H1 (cell line): ENCODE data around the gene RNASE11. TPM values are rescaled to one million over a fixed set of nuclear protein-coding genes. Genes with fewer than 3 reads are reported as not detected.

Experiments used
- CTCF ChIA-PET: fragments of 300-600 bp; sonication (Branson Sonifier 250); formaldehyde crosslinking; loops from one replicate; lab custom pipeline; 2021; ENCODE audit not compliant: partially characterized antibody; lab: Charles Lee
- POLR2A ChIA-PET: fragments of 300-600 bp; sonication (Branson Sonifier 250); formaldehyde crosslinking; loops from one replicate; lab custom pipeline; 2021; ENCODE audit warnings: inconsistent platforms; ENCODE audit not compliant: partially characterized antibody; lab: Charles Lee
- DNase-seq, 2 experiments: peaks; one replicate each; pipeline versions ENCODE4 v3.0.0 to v3.0.0-alpha.2; 2010 to 2022; ENCODE audit warnings: low spot score in 2 of 2, low read depth in 1 of 2, mixed read lengths in 1 of 2
- FAIRE-seq: peaks from 2 replicates; lab custom pipeline; 2011; peaks lifted over from hg19 to GRCh38; lab: Jason Lieb, UNC
- H2AFZ ChIP-seq: 2 replicates; pipeline ENCODE4 v1.8.1; 2012; ENCODE audit warnings: low read length, inconsistent platforms
- H2AK5ac ChIP-seq: 2 replicates; pipeline ENCODE4 v1.6.1; 2013; ENCODE audit warnings: low read depth, low read length
- H2BK120ac ChIP-seq: replicated peaks from 2 replicates; pipeline ENCODE3; 2013; ENCODE audit warnings: low read depth, low read length, inconsistent platforms
- H2BK12ac ChIP-seq: 2 replicates; pipeline ENCODE4 v1.6.1; 2013; ENCODE audit warnings: low read depth, low read length
- H2BK15ac ChIP-seq: 2 replicates; pipeline ENCODE4 v1.6.1; 2013; ENCODE audit warnings: low read length
- H2BK20ac ChIP-seq: 2 replicates; pipeline ENCODE4 v1.6.1; 2013; ENCODE audit warnings: low read length
- H2BK5ac ChIP-seq: 2 replicates; pipeline ENCODE4 v1.6.1; 2013; ENCODE audit warnings: low read depth, low read length
- H3K14ac ChIP-seq: 2 replicates; pipeline ENCODE4 v1.6.1; 2013; ENCODE audit warnings: inconsistent platforms; ENCODE audit not compliant: insufficient read length
- H3K18ac ChIP-seq: 2 replicates; pipeline ENCODE4 v1.6.1; 2013; ENCODE audit warnings: low read length; ENCODE audit errors: extremely low read depth
- H3K23ac ChIP-seq: 2 replicates; pipeline ENCODE4 v1.6.1; 2013; ENCODE audit warnings: inconsistent platforms; ENCODE audit not compliant: insufficient read length
- H3K23me2 ChIP-seq: 2 replicates; pipeline ENCODE4 v1.6.1; 2013; ENCODE audit warnings: low read depth, low read length
- H3K27ac ChIP-seq: 2 replicates; pipeline ENCODE4 v1.6.1; 2011; ENCODE audit warnings: low read depth, low read length, inconsistent platforms
- H3K27me3 ChIP-seq, 4 experiments: replicated peaks in 1 of 4; 1 replicate in 1 of 4; 2 replicates in 3 of 4; pipeline versions ENCODE4 v1.6.1 to v1.8.1; 2011 to 2013; ENCODE audit warnings: low read length in 3 of 4, mild to moderate bottlenecking in 3 of 4, inconsistent platforms in 2 of 4, mixed read lengths in 2 of 4, moderate library complexity in 1 of 4; ENCODE audit not compliant: control insufficient read depth in 3 of 4, insufficient read depth in 3 of 4; ENCODE audit errors: extremely low read depth in 1 of 4
- H3K36me3 ChIP-seq, 4 experiments: 2 replicates each; pipeline versions ENCODE4 v1.6.1 to v1.8.1; 2011 to 2013; ENCODE audit warnings: mild to moderate bottlenecking in 4 of 4, low read length in 3 of 4, moderate library complexity in 2 of 4, control low read depth in 1 of 4, inconsistent platforms in 1 of 4; ENCODE audit not compliant: insufficient read depth in 4 of 4, control insufficient read depth in 2 of 4
- H3K4ac ChIP-seq: replicated peaks from 2 replicates; pipeline ENCODE3; 2013; ENCODE audit warnings: low read length, low read depth, mixed read lengths, inconsistent platforms; ENCODE audit not compliant: insufficient read length
- H3K4me1 ChIP-seq, 4 experiments: replicated peaks in 1 of 4; 1 replicate in 1 of 4; 2 replicates in 3 of 4; pipeline versions ENCODE4 v1.6.1 to v1.8.1; 2011 to 2013; ENCODE audit warnings: low read length in 3 of 4, inconsistent platforms in 2 of 4, mixed read lengths in 1 of 4; ENCODE audit not compliant: insufficient read depth in 4 of 4, control insufficient read depth in 3 of 4
- H3K4me2 ChIP-seq, 2 experiments: 2 replicates each; pipeline versions ENCODE4 v1.6.1 to v1.8.1; 2011 to 2013; ENCODE audit warnings: low read depth in 2 of 2, low read length in 2 of 2, control low read depth in 1 of 2, inconsistent platforms in 1 of 2, mild to moderate bottlenecking in 1 of 2; ENCODE audit not compliant: insufficient read depth in 1 of 2
- H3K4me3 ChIP-seq, 4 experiments: fragments of 200-600, 300-600 bp in 1 of 4; sonication (generic), shearing (Covaris generic), sonication (Bioruptor Twin) in 1 of 4; 2 replicates each; pipeline versions ENCODE4 v1.5.1 to v1.8.1; 2011 to 2016; ENCODE audit warnings: low read length in 4 of 4, low read depth in 3 of 4, control low read depth in 2 of 4, inconsistent platforms in 2 of 4, mild to moderate bottlenecking in 2 of 4, mixed read lengths in 1 of 4, moderate library complexity in 1 of 4; ENCODE audit not compliant: insufficient read depth in 2 of 4; ENCODE audit errors: extremely low read depth in 1 of 4
- H3K56ac ChIP-seq: replicated peaks from 2 replicates; pipeline ENCODE3; 2013; ENCODE audit warnings: low read depth, mild to moderate bottlenecking, mixed read lengths, low read length, inconsistent platforms; ENCODE audit not compliant: insufficient read length
- H3K79me1 ChIP-seq: 2 replicates; pipeline ENCODE4 v1.6.1; 2013; ENCODE audit warnings: low read depth, low read length, control low read depth
- H3K79me2 ChIP-seq, 2 experiments: 2 replicates each; pipeline versions ENCODE4 v1.6.1 to v1.8.1; 2012 to 2013; ENCODE audit warnings: low read length in 2 of 2, mild to moderate bottlenecking in 2 of 2, inconsistent platforms in 1 of 2; ENCODE audit not compliant: insufficient read depth in 2 of 2, control insufficient read depth in 1 of 2
- H3K9ac ChIP-seq, 4 experiments: replicated peaks in 1 of 4; 1 replicate in 1 of 4; 2 replicates in 3 of 4; pipeline versions ENCODE4 v1.6.1 to v1.8.1; 2011 to 2013; ENCODE audit warnings: low read depth in 3 of 4, low read length in 3 of 4, control low read depth in 2 of 4, mild to moderate bottlenecking in 2 of 4, moderate library complexity in 2 of 4, inconsistent platforms in 1 of 4; ENCODE audit errors: extremely low read depth in 1 of 4
- H3K9me3 ChIP-seq, 2 experiments: 2 replicates each; pipeline versions ENCODE4 v1.6.1 to v1.8.1; 2012 to 2013; ENCODE audit warnings: mild to moderate bottlenecking in 2 of 2, moderate library complexity in 2 of 2, control low read depth in 1 of 2, inconsistent platforms in 1 of 2, low read depth in 1 of 2, low read length in 1 of 2, mixed read lengths in 1 of 2; ENCODE audit not compliant: insufficient read depth in 2 of 2
- H4K20me1 ChIP-seq, 2 experiments: replicated peaks in 1 of 2; 2 replicates each; pipeline versions ENCODE3 to v1.8.1; 2011 to 2013; ENCODE audit warnings: inconsistent platforms in 2 of 2, low read length in 2 of 2, mild to moderate bottlenecking in 1 of 2; ENCODE audit not compliant: insufficient read depth in 2 of 2, control insufficient read depth in 1 of 2
- H4K5ac ChIP-seq: 2 replicates; pipeline ENCODE4 v1.6.1; 2013; ENCODE audit warnings: low read length, low read depth, mixed read lengths, inconsistent platforms; ENCODE audit not compliant: insufficient read length
- H4K8ac ChIP-seq: 2 replicates; pipeline ENCODE4 v1.8.0; 2013; ENCODE audit warnings: mild to moderate bottlenecking, moderate library complexity, low read length, inconsistent platforms; ENCODE audit not compliant: insufficient read depth; ENCODE audit errors: extremely low read depth
- H4K91ac ChIP-seq: replicated peaks from 2 replicates; pipeline ENCODE3; 2013; ENCODE audit warnings: low read length, mixed read lengths, inconsistent platforms; ENCODE audit not compliant: insufficient read length
- BRCA1 ChIP-seq: IDR thresholded peaks from 2 replicates; pipeline ENCODE4 v1.6.1; 2012; ENCODE audit warnings: low read depth, low read length, improper control_type of control experiment
- CHD1 ChIP-seq: IDR thresholded peaks from 2 replicates; pipeline ENCODE4 v1.6.1; 2012; ENCODE audit warnings: low read depth, low read length, improper control_type of control experiment
- WGBS, 2 experiments: shearing (Covaris generic) in 1 of 2; methylation state at CpG; one replicate each; pipeline versions ENCODE4 v1.1.6 to v1.1.7; 2013 to 2015; ENCODE audit warnings: low lambda C conversion rate in 2 of 2, mixed read lengths in 2 of 2, inconsistent platforms in 1 of 2, low coverage in 1 of 2, missing lambda C conversion rate in 1 of 2; ENCODE audit not compliant: insufficient replicate concordance in 2 of 2, insufficient coverage in 1 of 2, insufficient read length in 1 of 2; ENCODE audit errors: extremely low coverage in 1 of 2, missing lambda C conversion rate in 1 of 2; 5-methylcytosine and 5-hydroxymethylcytosine counted together
- polyA plus RNA-seq, 7 experiments: library from polyadenylated mRNA; depleted of rRNA in 3 of 7; stranded (reverse) in 5 of 7; unstranded in 2 of 7; fragments of >200 nt in 5 of 7; fragments of 200-250 nt in 2 of 7; gene quantifications; 1 replicate in 5 of 7; 2 replicates in 1 of 7; 4 replicates in 1 of 7; pipeline versions ENCODE4 v1.2.1 to v1.2.3, GENCODE V29; 2011 to 2013; ENCODE audit warnings: missing spikeins in 2 of 7, mixed read lengths in 2 of 7
- total RNA-seq: library from RNA; stranded (reverse); fragmentation: NEBNext Ultra II Directional; extraction: Animal tissue kit (Norgen Biotek cat#: 25700); gene quantifications from 2 replicates; pipeline ENCODE4 v1.2.1, GENCODE V29; 2021

The RNASE11 gene
- total and polyA plus RNA-seq, 2 of the 8 experiments (the other 6 are each of a cell fraction or from before 2014, with no cell fraction given): not detected

- H4K5ac ChIP-seq: no peak overlapping the region
- H3K4me1 ChIP-seq: peaks cover 0 to 2% (median 0%) of the 10 kb centered on the region in 4 experiments; a peak in 2 of 7 replicates
- H2AK5ac ChIP-seq: no peak overlapping the region
- no peak overlapping the region for H2BK5ac ChIP-seq
- H3K4me2 ChIP-seq: no peak overlapping the region; a peak in 1 of 4 replicates
- FAIRE-seq (no peak), DNase-seq (no peak)
- H3K79me1 ChIP-seq: no peaks in the 10 kb centered on the region
- H3K4ac ChIP-seq: no peak overlapping the region
- H3K9me3 ChIP-seq: no peaks in the 10 kb centered on the region
- no peak overlapping the region for H2BK15ac ChIP-seq
- no peak overlapping the region for H3K23ac ChIP-seq
- no peaks in the 10 kb centered on the region for H3K27me3 ChIP-seq
- H4K20me1 ChIP-seq: no peaks in the 10 kb centered on the region
- no peaks in the 10 kb centered on the region for H3K79me2 ChIP-seq
- H2AFZ ChIP-seq: no peak overlapping the region
- no peaks in the 10 kb centered on the region for H3K36me3 ChIP-seq
- no peak overlapping the region for H2BK12ac ChIP-seq
- H4K91ac ChIP-seq: no peak overlapping the region
- H3K23me2 ChIP-seq: peaks cover 4% of the 10 kb centered on the region
- no peak overlapping the region for H2BK20ac ChIP-seq
- no peak overlapping the region for H3K18ac ChIP-seq
- no peak for TF ChIP-seq BRCA1
- no peak for TF ChIP-seq CHD1
- CTCF ChIA-PET: interaction anchor here (0.8 to 3.2 kb wide), 16 partner anchors 10 to 359 kb away, joined by 3 to 21 read pairs (median 5); partner anchors contain the start of genes PARP2 and RNASE4
- no peak overlapping the region for H2BK120ac ChIP-seq
- no peak overlapping the region; a peak in 1 of 7 replicates for H3K9ac ChIP-seq
- H3K14ac ChIP-seq: no peak overlapping the region
- no peak overlapping the region for H3K27ac ChIP-seq
- no peak overlapping the region for H4K8ac ChIP-seq
- no peak overlapping the region for H3K56ac ChIP-seq
- WGBS, 2 experiments: 73% methylated on average over 5 of the region's 5 CpGs; no CpG with 5 or more reads in 1 of the 2 experiments
- 0 out of 8 replicates have a peak overlapping the region, but pooled peaks of 1 of the 4 experiments have one; percentile 96 for H3K4me3 ChIP-seq
- POLR2A ChIA-PET: interaction anchor here (0.7 to 2.2 kb wide), 9 partner anchors 45 to 269 kb away, joined by 3 to 9 read pairs (median 4); partner anchors contain the start of genes APEX1, PARP2 and PNP
Observed at GRCh38 chr14:20612403-20612802, 24.6 kb upstream of the RNASE11 start.
